ENCODE measurements around the gene EXOC6. TPM values are rescaled to one million over a fixed set of nuclear protein-coding genes. Genes with fewer than 3 reads are reported as not detected.

The EXOC6 gene
- total RNA-seq, 1 donor from 2014 or later, result 12.2 TPM

DNA sequence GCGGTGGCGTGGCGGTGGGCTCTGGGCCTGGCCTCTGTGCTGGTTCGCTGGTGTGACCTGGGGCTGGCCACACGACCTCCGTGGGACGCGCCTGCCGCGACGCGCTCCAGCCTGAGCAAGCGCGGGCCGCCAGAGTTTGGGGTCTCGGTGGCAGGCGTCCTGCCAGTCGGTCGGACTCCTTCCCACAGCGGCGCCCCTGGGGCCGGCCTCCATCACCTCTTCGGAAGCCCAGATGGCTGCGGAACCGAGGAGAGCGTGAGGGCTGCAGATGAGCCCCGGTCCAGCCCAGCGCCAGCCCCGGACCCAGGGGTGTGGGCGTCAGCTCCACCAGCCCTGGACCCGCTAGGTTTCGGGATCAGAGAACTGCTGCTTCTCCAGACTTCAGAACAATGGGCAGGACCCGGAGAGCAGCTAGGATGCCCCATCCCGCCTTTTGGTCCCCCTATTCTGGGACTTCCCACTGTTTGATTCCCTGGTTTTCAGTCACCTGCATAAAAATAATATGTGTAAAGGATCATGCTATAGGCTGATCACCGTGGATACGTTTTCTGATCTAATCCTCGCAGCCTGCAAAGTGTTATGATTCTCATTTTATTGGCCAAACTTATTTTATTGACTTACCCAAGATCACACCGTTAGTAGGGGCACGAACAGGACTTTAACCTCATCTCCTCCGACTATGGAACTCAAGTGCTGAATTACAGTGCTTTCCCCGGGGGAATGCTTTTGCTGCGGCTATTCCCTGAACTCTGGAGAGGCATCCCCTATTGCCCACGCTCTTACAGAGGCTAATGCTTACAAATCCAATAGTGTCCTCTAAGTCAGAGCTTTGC lies 215.0 kb downstream of the EXOC6 start:
- no peak for DNase-seq (ENCODE audit: low spot score in 2 of 2)
- Histone ChIP-seq H3K4me3 (peak overlapping the region; percentile 40 to 59), H3K4me1 (peaks cover 13 to 22% of the 10 kb centered on the region in 2 donors), H3K36me3 (no peaks in the 10 kb centered on the region), H3K27me3 (no peaks in the 10 kb centered on the region), H3K27ac (no peak overlapping the region), H3K9me3 (no peaks in the 10 kb centered on the region)
- intact Hi-C loops (cut with DNase I), result loop anchor here (5.0 kb wide), 1 partner anchor 56 kb away; no protein-coding TSS in a partner anchor
- TF ChIP-seq, protein P1, sequence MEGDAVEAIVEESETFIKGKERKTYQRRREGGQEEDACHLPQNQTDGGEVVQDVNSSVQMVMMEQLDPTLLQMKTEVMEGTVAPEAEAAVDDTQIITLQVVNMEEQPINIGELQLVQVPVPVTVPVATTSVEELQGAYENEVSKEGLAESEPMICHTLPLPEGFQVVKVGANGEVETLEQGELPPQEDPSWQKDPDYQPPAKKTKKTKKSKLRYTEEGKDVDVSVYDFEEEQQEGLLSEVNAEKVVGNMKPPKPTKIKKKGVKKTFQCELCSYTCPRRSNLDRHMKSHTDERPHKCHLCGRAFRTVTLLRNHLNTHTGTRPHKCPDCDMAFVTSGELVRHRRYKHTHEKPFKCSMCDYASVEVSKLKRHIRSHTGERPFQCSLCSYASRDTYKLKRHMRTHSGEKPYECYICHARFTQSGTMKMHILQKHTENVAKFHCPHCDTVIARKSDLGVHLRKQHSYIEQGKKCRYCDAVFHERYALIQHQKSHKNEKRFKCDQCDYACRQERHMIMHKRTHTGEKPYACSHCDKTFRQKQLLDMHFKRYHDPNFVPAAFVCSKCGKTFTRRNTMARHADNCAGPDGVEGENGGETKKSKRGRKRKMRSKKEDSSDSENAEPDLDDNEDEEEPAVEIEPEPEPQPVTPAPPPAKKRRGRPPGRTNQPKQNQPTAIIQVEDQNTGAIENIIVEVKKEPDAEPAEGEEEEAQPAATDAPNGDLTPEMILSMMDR (IDR thresholded peaks at IDR 0.05), result no peak

DNA sequence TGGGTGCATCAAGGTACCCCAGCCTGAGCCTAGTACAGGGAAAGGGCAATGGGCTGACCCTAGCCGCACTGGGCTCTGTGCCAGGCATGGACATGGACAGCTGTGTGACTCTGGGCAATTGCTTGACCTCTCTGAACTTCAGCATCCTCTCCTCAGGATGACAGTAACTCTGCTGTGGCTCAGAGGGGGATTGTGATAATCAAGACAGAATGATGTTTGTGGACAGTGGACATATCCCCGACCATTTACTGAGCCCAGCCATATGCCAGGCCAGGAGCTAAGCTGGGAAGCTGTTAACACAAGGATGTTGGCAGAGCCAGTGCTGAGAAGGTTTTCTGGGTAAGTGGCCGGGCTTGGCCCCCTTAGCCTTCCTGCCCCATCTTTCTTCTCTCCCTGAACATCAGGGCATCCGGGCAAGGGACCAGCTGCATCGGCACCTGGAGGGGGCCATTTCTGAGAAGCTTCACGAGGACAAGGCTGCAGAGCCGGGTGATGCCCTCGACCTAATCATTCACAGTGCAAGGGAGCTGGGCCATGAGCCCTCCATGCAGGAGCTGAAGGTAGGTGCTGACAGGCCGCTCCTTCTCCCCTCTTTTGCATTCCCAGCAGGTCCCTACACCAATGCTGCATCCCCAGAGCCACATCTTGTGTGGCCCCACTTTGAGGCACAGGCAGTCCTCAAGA lies 215.8 kb downstream of the EXOC6 start:
- no peaks in the 10 kb centered on the region for H3K27me3 ChIP-seq
- TF ChIP-seq, protein P1 (IDR thresholded peaks at IDR 0.05), result no peak
- intact Hi-C loops (cut with DNase I), result loop anchor here (5.0 kb wide), 1 partner anchor 57 kb away; no protein-coding TSS in a partner anchor
- H3K9me3 ChIP-seq, result no peaks in the 10 kb centered on the region
- no peak for DNase-seq (ENCODE audit: low spot score in 2 of 2)
- H3K36me3 ChIP-seq, result no peaks in the 10 kb centered on the region
- no peak overlapping the region for H3K27ac ChIP-seq
- H3K4me1 ChIP-seq, result peaks cover 13 to 25% of the 10 kb centered on the region in 2 donors
- H3K4me3 ChIP-seq, result no peak overlapping the region

DNA sequence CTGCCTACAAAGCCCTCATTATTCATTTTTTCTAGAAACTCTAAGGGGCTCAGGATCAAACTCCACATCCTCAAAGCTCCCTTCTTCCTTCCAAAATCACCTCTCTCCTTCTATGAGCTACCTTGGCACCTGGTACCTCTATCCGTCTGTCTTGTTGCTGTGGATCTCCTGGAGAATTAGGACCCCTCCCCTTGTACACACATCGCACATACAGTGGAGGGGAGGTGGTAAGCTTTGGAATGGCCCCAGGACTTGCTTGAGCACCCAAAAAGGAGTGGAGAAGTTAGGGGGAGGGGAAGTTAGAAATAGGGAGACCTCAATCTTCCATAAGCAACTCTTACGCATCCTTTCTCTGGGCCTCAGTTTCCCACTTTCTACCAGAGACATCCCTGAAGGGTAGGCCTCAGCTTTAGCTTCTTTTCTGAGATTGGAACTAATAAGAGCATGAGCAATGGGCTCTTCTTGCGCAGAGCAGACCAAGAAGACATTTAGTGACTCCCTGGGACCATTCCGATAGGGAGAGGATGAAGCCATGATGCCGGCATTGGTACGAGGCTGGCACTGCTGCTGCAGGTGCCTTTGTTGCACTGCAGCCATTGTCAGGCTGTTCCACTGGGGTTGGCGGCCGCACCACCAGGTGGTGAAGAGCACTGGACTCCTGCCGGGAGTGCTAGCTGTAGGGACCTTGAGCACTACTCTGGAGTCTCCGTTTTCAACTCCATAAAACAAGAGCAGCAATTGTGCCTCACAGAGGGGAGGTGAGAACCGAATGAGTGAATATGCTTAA lies 216.7 kb downstream of the EXOC6 start:
- no peak for DNase-seq (ENCODE audit: low spot score in 2 of 2)
- intact Hi-C loops (cut with DNase I), result loop anchor here (5.0 kb wide), 1 partner anchor 58 kb away; no protein-coding TSS in a partner anchor
- TF ChIP-seq, protein P1 (IDR thresholded peaks at IDR 0.05), result no peak
- H3K4me1 ChIP-seq, result peaks cover 13 to 25% of the 10 kb centered on the region in 2 donors
- no peaks in the 10 kb centered on the region for H3K27me3 ChIP-seq
- H3K9me3 ChIP-seq, result no peaks in the 10 kb centered on the region
- H3K36me3 ChIP-seq, result no peaks in the 10 kb centered on the region
- no peak overlapping the region for H3K4me3 ChIP-seq
- H3K27ac ChIP-seq, result no peak overlapping the region

DNA sequence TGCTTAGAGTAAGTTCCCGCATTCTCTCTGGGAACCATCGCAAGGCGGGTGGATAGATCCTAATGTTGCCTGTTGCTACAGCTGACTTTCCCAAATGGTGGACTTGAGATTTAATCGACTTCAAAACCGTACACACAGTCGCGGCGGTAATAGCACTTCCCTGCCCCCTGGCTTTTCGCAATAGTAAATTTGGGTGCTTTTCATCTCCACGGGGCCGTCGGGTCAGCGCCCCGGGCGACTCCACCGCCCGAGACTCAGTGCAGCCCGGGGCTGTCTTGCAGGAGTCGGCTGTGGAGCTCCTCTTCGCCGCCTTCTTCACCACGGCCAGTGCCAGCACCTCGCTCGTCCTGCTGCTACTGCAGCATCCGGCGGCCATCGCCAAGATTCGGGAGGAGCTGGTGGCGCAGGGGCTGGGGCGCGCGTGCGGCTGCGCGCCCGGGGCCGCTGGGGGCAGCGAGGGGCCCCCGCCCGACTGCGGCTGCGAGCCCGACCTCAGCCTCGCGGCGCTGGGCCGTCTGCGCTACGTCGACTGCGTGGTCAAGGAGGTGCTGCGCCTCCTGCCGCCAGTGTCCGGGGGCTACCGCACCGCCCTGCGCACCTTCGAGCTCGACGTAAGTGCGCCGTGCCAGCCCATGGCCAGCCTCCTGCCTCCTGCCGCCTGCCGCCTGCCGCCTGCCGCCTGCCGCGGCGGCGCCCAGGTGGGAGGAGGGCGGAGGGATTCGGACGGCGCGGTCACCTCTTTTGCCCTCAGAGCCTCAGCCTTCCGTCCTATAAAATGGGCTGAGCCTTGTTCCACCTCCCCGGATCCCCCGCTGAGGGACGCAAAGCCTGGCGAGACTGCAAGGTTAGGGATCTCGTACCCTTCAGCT lies 217.6 kb downstream of the EXOC6 start:
- TF ChIP-seq, protein P1 (IDR thresholded peaks at IDR 0.05), result peak in 1 of 3 experiments; percentile 14
- intact Hi-C loops (cut with DNase I), result no loop called here
- H3K4me1 ChIP-seq, result peaks cover 13 to 25% of the 10 kb centered on the region in 2 donors
- H3K4me3 ChIP-seq, result peak overlapping the region; percentile 10 to 38
- no peaks in the 10 kb centered on the region for H3K9me3 ChIP-seq
- H3K27me3 ChIP-seq, result no peaks in the 10 kb centered on the region
- H3K27ac ChIP-seq, result no peak overlapping the region
- no peaks in the 10 kb centered on the region for H3K36me3 ChIP-seq
- no peak for DNase-seq (ENCODE audit: low spot score in 2 of 2)

DNA sequence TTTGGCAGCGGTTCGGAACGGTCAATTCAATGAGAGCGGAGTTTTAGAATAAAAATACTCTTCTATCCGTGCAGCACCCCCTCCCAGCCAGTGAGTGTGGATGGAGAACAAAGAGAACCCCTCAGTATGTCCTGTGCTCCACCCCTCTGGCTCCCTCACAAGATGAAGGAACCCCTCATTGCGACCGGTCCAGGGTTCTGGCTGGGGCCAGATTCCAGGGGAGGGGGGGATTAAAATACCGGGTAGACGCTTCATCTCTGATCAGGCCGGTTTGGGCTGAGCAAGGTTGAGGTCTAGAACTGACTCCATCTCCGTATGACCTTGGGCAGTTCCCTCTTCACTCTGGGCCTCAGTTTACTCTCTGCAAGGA lies 218.2 kb downstream of the EXOC6 start:
- no peaks in the 10 kb centered on the region for H3K9me3 ChIP-seq
- peaks cover 13 to 24% of the 10 kb centered on the region in 2 donors for H3K4me1 ChIP-seq
- H3K27me3 ChIP-seq, result no peaks in the 10 kb centered on the region
- intact Hi-C loops (cut with DNase I), result no loop called here
- no peak overlapping the region for H3K27ac ChIP-seq
- TF ChIP-seq, protein P1 (IDR thresholded peaks at IDR 0.05), result no peak
- H3K36me3 ChIP-seq, result no peaks in the 10 kb centered on the region
- no peak overlapping the region for H3K4me3 ChIP-seq
- DNase-seq (ENCODE audit: low spot score in 2 of 2), result no peak
